Thyroid gland (tissue), 4 donors: ENCODE data around the gene TANGO2. TPM values are rescaled to one million over a fixed set of nuclear protein-coding genes. Genes with fewer than 3 reads are reported as not detected.

Source experiments
- DNase-seq, 2 donors: peaks; one replicate each; pipeline ENCODE4 v3.0.0-alpha.2; 2019
- H3K27ac ChIP-seq, 3 donors: fragments of 200-600 bp; sonication (generic); 1 replicate in 2 of 3; 2 replicates in 1 of 3; pipeline ENCODE4 v1.5.1; 2016 to 2019; ENCODE audit warnings: mild to moderate bottlenecking in 1 of 3, moderate library complexity in 1 of 3
- H3K27me3 ChIP-seq: fragments of 200-600 bp; sonication (generic); one replicate; pipeline ENCODE4 v1.5.1; 2019
- H3K36me3 ChIP-seq, 2 donors: fragments of 200-600 bp; sonication (generic); one replicate each; pipeline ENCODE4 v1.5.1; 2016 to 2019
- H3K4me1 ChIP-seq, 2 donors: fragments of 200-600 bp; sonication (generic); one replicate each; pipeline ENCODE4 v1.5.1; 2017 to 2019
- H3K4me3 ChIP-seq, 3 donors: fragments of 200-600 bp; sonication (generic); replicated peaks in 1 of 3; 1 replicate in 2 of 3; 2 replicates in 1 of 3; pipeline ENCODE4 v1.5.1; 2016; ENCODE audit warnings: mild to moderate bottlenecking in 1 of 3
- H3K9me3 ChIP-seq: fragments of 200-600 bp; sonication (generic); one replicate; pipeline ENCODE4 v1.5.1; 2017
- POLR2A ChIP-seq, 2 donors: fragments of 450-650 bp; IDR thresholded peaks; one replicate each; pipeline ENCODE4 v1.6.1; 2017; ENCODE audit warnings: antibody characterized with exemption in 2 of 2, mild to moderate bottlenecking in 2 of 2, moderate library complexity in 1 of 2
- WGBS, 2 donors: methylation state at CpG; one replicate each; pipeline ENCODE4 v1.1.5; 2017; 5-methylcytosine and 5-hydroxymethylcytosine counted together
- intact Hi-C: fragments of 100-400 bp; cut with DNase I; formaldehyde crosslinking; loops from one replicate; pipeline ENCODE4 v1.15.1; 2023
- total RNA-seq, 4 donors: library from RNA; depleted of rRNA; stranded (reverse); fragments of >200 nt; gene quantifications; one replicate each; pipeline ENCODE4 v1.2.3, GENCODE V29; 2016
- TF ChIP-seq, protein P1 (sequence below), 6 experiments: fragments of 200-600 bp in 3 of 6; fragments of 450-650 bp in 3 of 6; sonication (generic) in 3 of 6; IDR thresholded peaks; one replicate each; pipeline ENCODE4 v1.5.1; 2016 to 2019; ENCODE audit warnings: antibody characterized with exemption in 6 of 6, mild to moderate bottlenecking in 2 of 6, inconsistent platforms in 1 of 6, moderate library complexity in 1 of 6

TANGO2 gene
- total RNA-seq, 4 donors from 2014 or later, result 50.3 to 82.7 (median 65.2) TPM

- peaks cover 18 to 37% of the 10 kb centered on the region in 2 donors for H3K4me1 ChIP-seq
- intact Hi-C loops, result loop anchor here (10.0 kb wide), 1 partner anchor 90 kb away; the partner anchor contains the start of genes RANBP1 and TRMT2A
- WGBS, 2 donors, result 92 to 97% methylated on average over 15 of the region's 15 CpGs
Measured at GRCh38 chr22:20024650-20025397, 3.9 kb downstream of the TANGO2 start.

GRCh38 chr22:20025401-20026203 lies 4.7 kb downstream of the TANGO2 start:
- Histone ChIP-seq H3K4me3 (no peak overlapping the region), H3K9me3 (no peaks in the 10 kb centered on the region), H3K27ac (no peak overlapping the region), H3K36me3 (no peaks in the 10 kb centered on the region), H3K4me1 (peaks cover 13 to 33% of the 10 kb centered on the region in 2 donors), H3K27me3 (no peaks in the 10 kb centered on the region)
- WGBS, 2 donors, result 92 to 96% methylated on average over 9 to 13 of the region's 13 CpGs
- no peak for DNase-seq
- intact Hi-C loops, result loop anchor here (10.0 kb wide), 1 partner anchor 89 kb away; the partner anchor contains the start of genes RANBP1 and TRMT2A
- no peak for TF ChIP-seq POLR2A (IDR thresholded peaks at IDR 0.05)
- TF ChIP-seq, protein P1, sequence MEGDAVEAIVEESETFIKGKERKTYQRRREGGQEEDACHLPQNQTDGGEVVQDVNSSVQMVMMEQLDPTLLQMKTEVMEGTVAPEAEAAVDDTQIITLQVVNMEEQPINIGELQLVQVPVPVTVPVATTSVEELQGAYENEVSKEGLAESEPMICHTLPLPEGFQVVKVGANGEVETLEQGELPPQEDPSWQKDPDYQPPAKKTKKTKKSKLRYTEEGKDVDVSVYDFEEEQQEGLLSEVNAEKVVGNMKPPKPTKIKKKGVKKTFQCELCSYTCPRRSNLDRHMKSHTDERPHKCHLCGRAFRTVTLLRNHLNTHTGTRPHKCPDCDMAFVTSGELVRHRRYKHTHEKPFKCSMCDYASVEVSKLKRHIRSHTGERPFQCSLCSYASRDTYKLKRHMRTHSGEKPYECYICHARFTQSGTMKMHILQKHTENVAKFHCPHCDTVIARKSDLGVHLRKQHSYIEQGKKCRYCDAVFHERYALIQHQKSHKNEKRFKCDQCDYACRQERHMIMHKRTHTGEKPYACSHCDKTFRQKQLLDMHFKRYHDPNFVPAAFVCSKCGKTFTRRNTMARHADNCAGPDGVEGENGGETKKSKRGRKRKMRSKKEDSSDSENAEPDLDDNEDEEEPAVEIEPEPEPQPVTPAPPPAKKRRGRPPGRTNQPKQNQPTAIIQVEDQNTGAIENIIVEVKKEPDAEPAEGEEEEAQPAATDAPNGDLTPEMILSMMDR (IDR thresholded peaks at IDR 0.05), result no peak

More at GRCh38 chr22:20024650-20025397, 3.9 kb downstream of the TANGO2 start:
- Histone ChIP-seq H3K27me3 (no peaks in the 10 kb centered on the region), H3K36me3 (no peaks in the 10 kb centered on the region), H3K27ac (no peak overlapping the region), H3K9me3 (no peaks in the 10 kb centered on the region), H3K4me3 (no peak overlapping the region)
- no peak for DNase-seq
- TF ChIP-seq, protein P1 (IDR thresholded peaks at IDR 0.05), result no peak

DNA sequence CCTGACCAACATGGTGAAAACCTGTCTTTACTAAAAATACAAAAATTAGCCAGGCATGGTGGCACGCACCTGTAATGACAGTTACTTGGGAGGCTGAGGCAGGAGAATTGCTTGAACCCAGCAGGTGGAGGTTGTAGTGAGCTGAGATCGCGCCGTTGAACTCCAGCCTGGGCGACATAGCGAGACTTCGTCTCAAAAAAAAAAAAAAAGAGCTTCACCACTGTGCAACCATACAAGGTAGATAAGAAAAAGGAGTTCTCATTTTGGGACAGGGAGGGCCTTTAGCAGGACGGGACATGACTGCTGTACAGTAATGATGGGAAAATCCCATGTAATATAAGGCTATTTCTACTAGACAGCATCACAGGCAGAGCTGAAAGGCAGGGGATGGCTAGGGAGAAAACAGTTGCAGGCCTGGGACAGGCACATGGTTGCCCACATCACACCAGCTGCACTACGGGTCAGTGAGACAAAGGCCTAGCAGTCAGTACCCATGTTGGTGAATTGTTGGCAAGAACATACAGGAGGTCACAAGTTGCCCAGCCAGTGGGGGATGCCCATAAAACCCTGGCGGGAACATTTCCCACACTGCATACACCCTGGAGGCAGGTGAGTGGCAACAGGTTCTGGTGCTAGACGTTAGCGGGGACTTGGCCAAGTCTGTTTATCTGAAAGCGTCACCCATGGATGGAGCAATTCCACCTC lies 5.4 kb downstream of the TANGO2 start:
- H3K9me3 ChIP-seq, result no peaks in the 10 kb centered on the region
- no peak overlapping the region for H3K27ac ChIP-seq
- intact Hi-C loops, result loop anchor here (10.0 kb wide), 1 partner anchor 88 kb away; the partner anchor contains the start of genes RANBP1 and TRMT2A
- no peak for TF ChIP-seq POLR2A (IDR thresholded peaks at IDR 0.05)
- TF ChIP-seq, protein P1 (IDR thresholded peaks at IDR 0.05), result no peak
- peaks cover 12 to 33% of the 10 kb centered on the region in 2 donors for H3K4me1 ChIP-seq
- no peak for DNase-seq
- WGBS, 2 donors, result 93 to 97% methylated on average over 13 of the region's 13 CpGs
- no peaks in the 10 kb centered on the region for H3K27me3 ChIP-seq
- no peaks in the 10 kb centered on the region for H3K36me3 ChIP-seq
- no peak overlapping the region for H3K4me3 ChIP-seq

DNA sequence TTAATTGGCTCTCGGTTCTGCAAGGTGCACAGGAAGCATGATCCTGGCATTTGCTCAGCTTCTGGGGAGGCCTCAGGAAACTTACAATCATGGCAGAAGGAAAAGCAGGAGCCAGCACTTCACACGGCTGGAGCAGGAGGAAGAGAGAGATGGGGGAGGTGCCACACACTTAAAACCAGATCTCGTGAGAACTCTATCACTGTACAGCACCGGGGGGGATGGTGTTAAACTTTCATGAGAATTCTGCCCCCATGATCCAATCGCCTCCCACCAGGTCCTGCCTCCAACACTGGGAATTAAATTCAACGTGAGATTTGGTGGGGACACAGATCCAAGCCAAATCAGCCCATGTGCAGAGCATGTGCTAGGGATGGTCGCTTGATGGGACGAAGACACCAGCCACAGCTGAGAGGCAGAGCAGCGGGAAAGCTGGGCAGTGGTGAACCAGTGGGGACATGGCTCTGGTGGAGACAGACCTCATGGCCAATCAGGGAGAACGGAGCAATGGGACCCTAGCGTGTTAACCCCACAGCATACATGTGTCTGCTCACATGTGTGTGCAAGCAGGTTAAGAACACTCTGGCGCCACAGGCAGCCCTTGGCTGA lies 6.2 kb downstream of the TANGO2 start:
- WGBS, 2 donors, result 84 to 89% methylated on average over 11 to 12 of the region's 12 CpGs
- Histone ChIP-seq H3K9me3 (no peaks in the 10 kb centered on the region), H3K4me3 (no peak overlapping the region), H3K27me3 (no peaks in the 10 kb centered on the region), H3K27ac (no peak overlapping the region), H3K36me3 (peaks cover 0 to 3% of the 10 kb centered on the region in 2 donors), H3K4me1 (peaks cover 8 to 30% of the 10 kb centered on the region in 2 donors)
- TF ChIP-seq POLR2A (IDR thresholded peaks at IDR 0.05), result no peak
- TF ChIP-seq, protein P1 (IDR thresholded peaks at IDR 0.05), result no peak
- intact Hi-C loops, result loop anchor here (10.0 kb wide), 1 partner anchor 88 kb away; the partner anchor contains the start of genes RANBP1 and TRMT2A
- no peak for DNase-seq
